GM12892 (cell line): ENCODE results near the gene SELL.

Experiments
- POLR2A ChIP-seq: IDR thresholded peaks from 2 replicates; pipeline ENCODE4 v1.6.1; 2011; ENCODE audit warnings: low read depth, low read length, control low read depth
- POLR2AphosphoS5 ChIP-seq: IDR thresholded peaks from 2 replicates; pipeline ENCODE4 v1.6.1; 2011; ENCODE audit warnings: low read depth, low read length, control low read depth

- TF ChIP-seq POLR2AphosphoS5 (no peak), POLR2A (no peak)
Measured at GRCh38 chr1:169648709-169649108, 62.7 kb downstream of the SELL start.
